ENCODE measurements around the gene CALY.

CALY gene

DNA sequence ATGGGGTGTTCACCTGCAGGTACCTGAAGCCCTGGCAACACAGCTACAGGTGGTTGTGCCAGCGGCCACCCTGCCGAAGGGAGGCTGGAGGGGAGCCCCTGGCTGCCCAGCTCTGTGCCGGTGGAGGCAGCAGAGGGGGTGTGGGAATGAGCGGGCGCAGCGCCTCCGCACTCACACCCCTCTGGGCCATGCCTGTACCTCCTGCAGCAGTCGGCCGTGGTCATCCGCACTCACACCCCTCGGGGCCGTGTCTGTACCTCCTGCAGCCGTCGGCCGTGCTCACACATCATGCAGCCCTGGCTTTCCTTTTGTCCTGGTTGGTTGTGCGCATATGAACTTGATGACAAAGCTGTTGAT is 26.3 kb downstream of the CALY start:
- no peak for DNase-seq (ENCODE audit: low read depth)

DNA sequence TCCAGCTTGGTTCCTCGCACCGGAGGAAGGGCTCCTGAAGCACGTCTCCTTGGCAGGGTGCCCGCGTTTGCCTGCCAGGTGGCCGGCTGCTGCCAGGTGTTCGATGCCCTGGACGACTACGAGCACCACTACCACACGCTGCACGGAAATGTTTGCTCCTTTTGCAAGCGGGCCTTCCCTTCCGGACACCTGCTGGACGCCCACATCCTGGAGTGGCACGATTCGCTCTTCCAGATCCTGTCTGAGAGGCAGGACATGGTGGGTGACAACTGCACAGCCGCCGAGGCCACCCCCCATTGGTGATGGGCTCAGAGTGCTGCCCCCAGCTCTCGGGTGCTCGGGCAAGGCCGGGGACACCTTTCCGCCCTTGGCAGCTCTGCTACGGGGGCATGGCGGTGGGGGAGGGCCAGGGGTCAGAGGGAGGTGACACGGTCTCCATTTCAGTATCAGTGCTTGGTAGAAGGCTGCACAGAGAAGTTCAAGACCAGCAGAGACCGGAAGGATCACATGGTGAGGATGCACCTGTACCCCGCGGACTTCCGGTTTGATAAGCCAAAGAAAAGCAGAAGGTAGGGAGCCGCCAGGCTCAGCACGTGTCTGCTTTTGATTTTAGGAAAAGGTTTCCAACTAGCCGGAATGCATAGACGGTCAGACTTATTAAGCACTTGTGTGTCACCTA is 26.8 kb downstream of the CALY start:
- DNase-seq (ENCODE audit: low read depth): no peak

DNA sequence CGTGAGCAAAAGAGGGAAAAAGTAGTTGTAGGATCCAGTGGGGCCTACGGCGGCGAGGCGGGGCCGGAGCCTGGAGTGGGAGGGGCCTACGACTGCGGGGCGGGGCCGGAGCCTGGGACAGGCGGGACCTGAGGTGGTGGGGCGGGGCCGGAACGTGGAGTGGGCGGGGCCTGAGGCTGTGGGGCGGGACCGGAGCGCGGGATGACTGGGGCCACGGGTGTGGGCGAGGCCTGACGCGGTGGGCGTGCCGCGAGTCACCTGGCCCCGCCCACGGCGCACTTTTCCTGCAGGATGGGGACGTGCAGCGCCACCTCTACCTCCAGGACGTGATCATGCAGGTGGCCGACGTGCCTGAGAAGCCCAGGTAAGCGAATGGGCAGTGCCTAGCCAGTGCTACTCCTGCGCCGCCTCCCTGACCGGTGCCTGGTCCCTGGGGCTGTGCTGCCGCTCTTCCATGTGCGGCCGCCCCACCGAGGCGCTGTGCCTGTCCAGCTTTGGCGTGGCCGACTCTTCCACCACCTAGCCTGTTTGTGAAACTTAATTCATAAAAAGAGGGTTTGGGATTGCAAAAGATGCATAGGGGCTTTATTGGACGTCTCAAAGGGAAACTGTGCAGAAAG is 27.5 kb downstream of the CALY start:
- peak; percentile 87 for DNase-seq (ENCODE audit: low read depth)

DNA sequence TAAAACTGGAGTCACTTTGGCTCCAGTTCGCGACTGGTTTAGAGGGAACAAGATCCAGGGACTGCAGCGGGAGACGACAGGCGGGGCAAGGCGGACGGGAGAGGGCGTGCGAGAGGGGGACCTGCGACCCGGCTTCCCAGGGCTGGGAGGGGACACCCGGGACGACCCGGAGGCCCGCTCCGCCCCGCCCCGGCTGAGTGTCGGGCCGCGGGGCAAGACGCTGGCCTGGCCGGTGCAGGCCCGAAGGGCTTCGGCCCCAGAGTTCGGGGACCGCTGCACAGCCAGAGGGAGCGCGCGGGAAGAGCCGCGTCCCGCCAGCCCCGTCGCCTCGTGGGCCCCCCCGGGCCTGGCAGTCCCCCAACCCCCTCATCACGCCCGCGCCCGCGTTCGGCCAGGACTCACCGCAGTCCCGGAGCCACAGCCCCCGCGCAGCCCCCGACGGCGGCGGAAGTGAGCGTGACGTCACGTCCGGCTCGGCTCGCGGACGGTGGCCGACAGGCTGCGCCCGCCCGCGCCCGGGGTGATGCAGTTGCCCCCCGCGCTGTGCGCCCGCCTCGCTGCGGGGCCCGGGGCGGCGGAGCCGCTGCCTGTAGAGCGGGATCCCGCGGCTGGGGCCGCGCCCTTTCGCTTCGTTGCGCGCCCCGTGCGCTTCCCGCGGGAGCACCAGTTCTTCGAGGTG is 28.1 kb downstream of the CALY start, which contains the start of the genes TUBGCP2 and ZNF511:
TSS of gene TUBGCP2 (minus strand) at position 452 of the 679 bp plus-strand sequence. CDS start 5,931 bp downstream, outside the sequence.
TSS of gene ZNF511 (plus strand) at position 494 of the 679 bp plus-strand sequence. CDS start at position 524, 30 bp downstream.
- DNase-seq (ENCODE audit: low read depth): peak; percentile 89

DNA sequence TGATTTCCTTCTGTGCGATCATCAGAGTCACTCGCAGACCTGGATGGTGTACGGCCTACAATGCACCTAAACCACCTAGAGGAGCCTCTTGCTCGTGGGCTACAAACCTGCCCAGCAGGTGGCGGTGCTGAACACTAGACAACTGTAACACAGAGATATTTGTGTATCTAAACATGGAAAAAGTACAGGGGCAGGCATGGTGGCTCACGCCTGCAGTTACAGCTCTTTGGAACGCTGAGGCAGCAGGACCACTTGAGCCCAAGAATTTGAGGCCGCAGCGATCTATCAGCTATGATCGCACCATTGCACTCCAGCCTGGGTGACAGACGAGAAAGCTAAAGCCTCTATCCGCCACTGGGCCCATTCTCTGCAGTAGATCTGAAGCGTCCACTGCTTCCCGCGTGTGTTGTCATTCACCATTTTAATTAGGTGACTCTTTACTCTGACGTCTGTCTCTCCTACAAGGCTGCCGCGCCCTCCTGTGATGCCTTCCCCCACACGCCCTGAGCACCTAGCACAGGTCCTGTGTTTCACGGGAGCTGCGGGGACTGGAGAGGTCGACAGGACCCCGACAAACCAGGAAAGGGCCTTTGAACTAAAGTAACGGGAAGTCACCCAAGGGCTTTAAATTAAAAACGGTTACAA is 28.8 kb downstream of the CALY start:
- DNase-seq (ENCODE audit: low read depth): peak; percentile 77

DNA sequence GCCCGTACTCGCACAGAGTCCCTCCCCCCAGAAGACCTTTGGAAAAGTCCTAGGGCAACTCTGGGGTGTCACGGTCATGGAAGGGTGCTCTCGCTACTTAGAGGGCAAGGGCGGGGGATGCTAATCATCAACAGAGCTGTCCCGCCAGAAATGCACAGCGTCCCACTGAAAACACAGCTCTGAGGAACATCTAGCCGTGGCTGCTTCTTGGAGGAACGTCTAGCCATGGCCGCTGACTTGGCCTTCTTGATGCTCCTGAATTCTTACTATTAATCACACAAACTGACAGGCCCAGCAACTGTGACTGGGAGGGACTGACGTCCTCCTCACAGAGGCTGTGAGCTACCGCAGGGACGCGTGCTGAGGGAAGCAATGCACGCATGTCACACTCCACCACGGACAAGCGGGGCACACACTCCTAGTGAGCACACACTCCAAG is 29.7 kb downstream of the CALY start:
- no peak for DNase-seq (ENCODE audit: low read depth)

DNA sequence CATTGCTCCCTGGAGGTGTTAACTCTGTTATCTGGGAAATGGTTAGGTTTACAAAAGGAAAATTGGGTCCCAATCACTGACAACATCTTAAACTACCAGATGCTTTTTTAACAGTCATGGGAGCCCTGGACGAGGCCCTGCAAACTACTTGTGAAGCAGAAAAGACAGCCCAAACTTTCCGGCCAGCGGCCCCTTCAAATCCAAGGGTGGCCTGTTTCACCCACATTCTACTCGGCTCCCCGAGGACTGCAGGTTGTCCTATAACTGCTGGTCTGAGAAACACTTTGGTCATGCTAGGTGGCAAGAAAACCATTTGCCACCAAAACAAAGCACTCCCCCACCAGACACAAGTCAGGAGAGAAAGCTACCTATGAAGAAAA is 30.6 kb downstream of the CALY start:
- no peak for DNase-seq (ENCODE audit: low read depth)

DNA sequence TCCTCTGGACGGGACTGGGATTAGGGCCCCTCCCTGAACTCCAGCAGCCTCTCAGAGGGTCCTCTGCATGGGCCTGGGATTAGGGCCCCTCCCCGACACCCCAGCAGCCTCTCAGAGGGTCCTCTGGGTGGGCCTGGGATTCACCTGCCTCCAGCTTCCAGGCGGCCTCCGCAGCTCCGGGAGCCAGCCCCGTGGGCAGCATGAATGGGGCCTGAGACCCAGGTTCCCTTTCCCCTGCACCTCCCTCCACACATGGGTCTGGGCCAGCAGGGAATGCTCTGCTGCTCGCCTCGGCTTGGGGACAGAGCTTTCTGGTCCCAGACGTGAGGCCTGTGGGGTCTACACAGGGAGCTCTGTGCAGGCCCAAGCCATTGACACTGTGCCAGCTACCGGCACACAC is 33.5 kb downstream of the CALY start:
- DNase-seq (ENCODE audit: low read depth): no peak

DNA sequence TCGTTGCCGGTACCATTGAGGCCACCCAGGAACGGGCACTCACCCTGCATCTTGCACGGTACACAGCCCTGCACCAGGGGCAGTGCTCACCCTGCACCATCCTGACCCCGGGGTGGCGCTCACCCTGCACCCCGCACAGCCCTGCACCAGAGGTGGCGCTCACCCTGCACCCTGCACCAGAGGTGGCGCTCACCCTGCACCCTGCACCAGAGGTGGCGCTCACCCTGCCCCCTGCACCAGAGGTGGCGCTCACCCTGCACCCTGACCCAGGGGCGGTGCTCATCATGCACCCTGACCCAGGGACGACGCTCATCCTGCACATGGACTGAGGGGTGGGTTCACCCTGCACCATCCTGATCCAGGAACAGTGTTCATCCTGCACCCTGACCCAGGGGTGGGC is 34.5 kb downstream of the CALY start:
- DNase-seq (ENCODE audit: low read depth): no peak

DNA sequence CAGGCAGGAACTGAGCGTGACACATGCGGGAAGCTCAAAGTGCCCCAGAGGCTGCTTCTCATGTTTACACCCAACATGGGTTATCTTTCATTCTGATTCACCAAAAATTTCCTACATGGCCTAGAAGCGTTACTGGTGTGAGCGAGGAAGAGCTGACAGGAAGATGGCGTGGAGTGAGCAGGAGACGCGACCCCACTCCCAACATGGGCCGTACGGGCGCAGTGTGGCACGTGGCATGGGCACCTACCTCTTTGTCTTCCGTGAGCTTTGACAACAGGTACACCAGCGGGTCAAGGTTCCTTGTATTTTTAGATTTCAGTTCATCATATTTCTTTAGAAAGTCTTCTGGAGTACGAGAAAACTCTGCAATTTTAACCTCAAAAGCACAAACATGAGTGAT is 37.0 kb downstream of the CALY start:
- no peak for DNase-seq (ENCODE audit: low read depth)

DNA sequence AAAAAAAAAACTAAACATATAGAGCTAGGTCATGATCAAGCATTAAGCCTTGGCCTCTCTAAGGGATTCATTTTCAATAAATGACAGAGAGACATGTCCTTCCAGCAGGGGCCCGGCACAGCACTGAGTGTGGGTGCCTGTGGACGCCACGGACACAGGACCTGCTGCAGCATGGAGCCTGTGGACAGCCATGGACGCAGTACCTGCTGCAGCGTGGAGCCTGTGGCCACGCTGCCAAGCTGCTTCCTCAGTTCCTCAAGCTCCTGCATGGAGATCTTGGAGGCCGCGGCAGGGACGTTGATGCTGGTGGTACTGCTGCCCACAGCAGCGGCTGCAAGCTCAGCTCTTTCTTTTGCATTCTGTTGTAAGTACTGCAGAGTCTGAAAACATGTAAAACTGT is 37.5 kb downstream of the CALY start:
- no peak for DNase-seq (ENCODE audit: low read depth)

DNA sequence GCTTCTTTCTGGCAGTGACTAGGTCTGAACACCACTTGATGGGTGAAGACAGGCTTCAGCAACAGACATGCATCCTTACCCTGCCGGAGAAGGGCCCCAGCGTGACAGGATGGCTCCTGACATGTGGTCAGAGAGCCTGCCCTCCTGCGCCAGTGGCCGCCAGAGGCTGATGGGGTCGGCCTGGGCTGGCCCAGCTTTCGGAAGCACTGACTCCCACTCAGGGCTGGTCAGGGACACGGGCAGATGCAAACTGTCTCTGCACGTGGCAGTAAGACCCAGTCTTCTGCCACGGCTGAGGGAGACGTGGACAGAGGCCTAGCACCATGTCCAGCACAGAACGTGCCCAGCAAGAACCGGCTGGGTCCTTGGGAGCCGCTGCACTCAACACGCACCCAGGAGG is 38.2 kb downstream of the CALY start:
- DNase-seq (ENCODE audit: low read depth): no peak

DNA sequence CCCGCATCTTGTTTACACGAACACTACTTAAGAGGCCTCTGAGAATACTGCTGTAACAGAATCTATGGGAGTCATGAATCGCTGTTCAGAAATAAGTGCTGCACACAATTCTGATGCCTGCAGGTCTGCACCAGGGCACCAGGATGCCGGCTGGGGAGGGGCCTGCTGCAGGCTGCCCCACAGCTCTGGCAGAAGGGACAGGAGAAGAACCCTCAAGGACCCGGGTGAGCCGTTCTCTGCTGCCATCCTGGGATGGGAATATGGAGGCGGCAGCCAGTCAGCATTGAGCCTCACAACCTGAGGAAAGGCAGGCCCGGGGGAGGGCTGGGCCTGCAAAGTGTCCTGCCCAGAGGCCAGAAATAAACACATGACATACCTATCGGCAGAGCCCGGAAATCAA is 39.2 kb downstream of the CALY start:
- DNase-seq (ENCODE audit: low read depth): no peak

DNA sequence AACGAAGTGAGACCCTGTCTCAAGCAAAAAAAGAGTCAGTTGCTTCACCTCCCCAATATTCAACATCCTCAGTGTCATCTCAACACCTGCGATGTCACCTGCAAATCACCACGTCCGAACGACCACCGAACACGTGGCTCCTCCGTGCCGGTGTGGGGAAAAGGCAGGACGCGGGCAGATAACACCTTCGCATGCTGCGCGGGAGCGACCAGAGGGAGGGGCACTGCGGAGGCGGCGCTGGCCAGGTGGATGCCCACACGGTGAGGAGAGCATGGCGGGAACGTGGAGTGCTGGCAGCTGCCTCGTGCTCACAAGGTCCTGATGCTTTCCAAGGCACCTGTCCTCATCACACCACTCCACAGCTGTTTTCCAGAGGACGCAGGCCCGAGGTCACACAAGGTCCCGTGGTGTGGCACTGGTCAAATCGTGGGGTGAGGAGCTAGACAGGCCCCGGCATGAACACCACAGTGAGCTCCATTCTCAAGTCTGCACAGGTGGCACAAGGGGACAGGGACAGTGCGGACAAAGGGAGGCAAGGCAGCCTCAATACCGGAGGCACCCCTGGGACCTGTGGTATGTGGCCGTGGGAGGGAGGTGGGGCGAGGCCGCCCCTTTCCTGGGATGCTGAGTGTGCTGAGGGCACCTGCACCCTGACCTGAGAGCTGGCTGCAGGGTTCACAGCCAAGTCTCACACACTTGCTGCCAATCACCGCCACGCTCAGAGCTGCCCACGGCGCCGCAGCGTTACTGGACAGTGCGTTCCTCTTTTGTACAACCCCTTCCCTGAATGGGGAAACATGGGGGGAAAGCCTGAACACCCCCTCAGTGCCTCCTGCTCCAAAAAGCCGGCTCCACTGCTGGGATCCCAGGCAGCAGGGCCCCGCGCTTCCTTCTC is 41.0 kb downstream of the CALY start:
- DNase-seq (ENCODE audit: low read depth): no peak

DNA sequence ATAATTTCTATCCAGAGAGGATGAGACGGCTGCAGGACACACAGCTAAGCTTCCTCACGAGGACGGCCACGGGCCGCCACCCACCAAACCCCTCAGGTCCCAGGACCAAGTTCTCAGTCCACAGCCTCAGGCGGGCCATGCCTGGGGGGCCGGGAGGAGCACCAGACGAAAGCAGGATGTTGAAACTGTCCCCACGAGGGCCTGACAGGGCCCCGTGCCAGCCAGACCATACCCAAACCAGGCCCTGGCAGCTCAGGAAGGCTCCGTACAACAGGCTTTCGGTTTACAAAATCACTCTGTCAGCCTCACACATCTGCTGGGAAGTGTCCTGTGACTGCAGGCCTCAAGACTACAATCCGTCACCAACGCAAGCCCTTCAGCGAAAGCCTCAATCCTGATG is 42.5 kb downstream of the CALY start:
- DNase-seq (ENCODE audit: low read depth): no peak

DNA sequence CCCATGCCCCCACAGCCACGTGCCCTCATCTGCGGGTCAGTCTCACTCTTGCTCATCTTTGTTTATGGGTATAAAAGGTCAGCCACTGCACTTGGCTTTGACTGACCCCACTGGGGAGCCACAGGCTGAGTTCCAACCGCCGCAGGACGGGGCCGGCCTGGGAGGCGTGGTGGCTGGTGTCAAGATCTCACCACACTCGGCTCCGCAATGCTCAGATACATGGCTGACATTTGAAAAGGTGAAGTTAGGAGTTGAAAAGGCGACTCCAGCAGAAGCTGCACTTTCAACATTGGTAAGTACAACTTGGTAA is 42.9 kb downstream of the CALY start:
- DNase-seq (ENCODE audit: low read depth): no peak

DNA sequence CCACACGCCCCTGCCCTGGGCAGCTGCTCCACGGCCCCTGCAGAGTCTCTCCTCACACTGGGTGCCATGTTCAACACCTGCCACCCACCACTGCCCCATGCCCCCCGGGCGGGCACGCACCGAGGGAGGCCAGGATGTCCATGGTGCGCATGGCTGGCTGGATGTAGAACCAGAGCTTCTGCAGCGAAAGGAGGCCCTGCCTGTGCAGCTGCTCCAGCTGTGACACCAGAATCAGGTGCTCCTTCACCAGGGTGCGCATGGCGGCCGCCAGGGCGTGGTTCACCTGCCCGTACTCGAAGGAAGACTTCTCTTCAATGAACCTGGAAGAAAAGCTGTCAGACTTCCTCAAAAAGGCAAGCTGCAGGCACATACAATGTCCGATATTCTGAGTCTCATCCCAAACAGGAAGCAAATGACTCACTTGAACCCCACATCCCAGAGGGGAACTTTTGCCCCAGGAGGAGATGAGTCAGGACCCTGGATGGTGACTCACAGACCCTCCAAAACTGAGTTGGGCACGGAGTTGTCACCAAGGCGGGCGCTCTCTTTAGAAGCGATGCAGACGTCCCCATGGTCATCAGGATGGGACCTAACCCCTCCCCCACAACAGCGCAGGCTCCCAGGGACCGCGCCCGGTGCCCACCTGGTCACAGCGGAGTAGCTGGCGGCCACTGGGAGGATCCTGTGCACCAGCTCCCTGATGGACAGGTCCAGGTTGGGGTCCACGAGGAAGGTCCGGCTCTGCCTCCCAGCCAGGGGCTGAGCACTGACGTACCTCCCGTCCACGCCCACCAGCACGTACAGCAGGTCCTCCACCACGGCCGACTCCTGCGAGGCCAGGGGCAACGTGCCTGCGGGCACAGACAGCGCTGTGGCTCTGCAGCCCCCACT is 43.5 kb downstream of the CALY start:
- no peak for DNase-seq (ENCODE audit: low read depth)

DNA sequence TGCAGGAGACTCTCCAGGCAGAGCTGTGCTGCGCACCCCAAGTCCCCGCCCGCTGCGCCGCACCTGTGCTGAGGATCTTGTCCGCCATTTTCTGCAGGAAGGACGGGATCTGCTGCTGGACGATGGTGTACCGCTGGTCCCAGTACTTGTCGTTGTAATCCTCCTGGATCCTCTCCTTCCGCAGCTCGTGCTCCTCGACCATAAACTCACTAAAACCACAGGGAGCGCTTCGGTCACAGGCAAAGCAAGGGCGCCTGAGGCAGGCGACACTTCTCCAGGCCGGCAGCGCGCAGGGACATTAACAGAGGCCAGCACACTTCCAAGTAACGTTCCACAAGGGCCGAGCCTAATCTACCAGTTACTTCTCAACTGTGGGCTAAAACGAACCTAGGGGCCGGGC is 46.9 kb downstream of the CALY start:
- DNase-seq (ENCODE audit: low read depth): no peak

DNA sequence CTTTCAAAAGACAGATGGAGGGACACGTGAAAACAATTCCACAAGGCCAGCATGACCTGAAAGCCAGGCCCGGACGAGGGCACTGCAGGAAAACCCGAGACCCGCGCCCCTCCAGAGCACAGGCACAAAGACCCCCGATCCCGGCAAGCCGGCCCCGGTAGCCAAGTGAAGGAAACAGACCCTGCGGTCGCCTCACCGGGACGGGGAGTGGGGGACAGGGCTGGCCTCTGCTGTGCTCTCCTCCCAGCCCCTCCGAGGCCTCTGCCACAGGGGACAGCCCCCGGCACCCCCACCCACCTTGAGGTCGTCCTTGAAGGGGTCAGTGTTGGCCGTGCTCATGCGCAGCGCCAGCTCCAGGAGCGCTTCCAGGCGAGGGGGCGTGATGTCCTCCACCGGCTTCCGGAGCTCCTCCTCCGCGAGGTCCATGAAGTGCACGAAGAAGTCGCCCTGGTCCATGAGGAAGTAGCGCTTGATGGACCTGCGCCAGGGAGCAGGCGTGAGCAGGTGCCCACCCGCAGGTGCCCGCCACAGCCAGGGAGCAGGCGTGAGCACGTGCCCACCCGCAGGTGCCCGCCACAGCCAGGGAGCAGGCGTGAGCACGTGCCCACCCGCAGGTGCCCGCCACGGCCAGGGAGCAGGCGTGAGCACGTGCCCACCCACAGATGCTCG is 48.7 kb downstream of the CALY start:
- DNase-seq (ENCODE audit: low read depth): no peak

DNA sequence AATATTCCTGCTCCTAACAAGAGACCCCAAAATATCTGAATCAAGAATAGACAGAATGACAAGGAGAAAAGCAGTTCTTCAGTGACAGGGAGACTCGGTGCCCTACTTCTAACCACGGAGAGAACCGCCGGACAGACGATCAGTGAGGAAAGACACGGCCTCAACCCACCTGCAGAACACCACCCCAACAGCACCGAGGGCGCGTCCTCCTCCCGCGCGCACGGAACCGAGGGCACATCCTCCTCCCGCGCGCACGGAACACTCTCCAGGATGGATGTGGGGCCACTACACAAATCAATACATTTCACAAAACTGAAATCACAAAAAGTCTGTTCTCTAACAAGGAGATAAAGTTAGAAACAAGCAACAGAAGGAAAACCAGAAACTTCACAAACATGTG is 50.3 kb downstream of the CALY start:
- DNase-seq (ENCODE audit: low read depth): no peak

Data from stimulated activated CD8-positive, alpha-beta memory T cell treated with anti-CD3 and anti-CD28 coated beads, Interleukin-4, amount 100 ng/mL, for 24 hours (primary cell).